HepG2 (cell line): ENCODE measurements around the gene QSOX1. TPM values are rescaled to one million over a fixed set of nuclear protein-coding genes. Genes with fewer than 3 reads are reported as not detected.

Source experiments
- ATAC-seq: fragments of 200-7000 bp; cut with Tn5 transposase; 3 replicates; pipeline ENCODE4 v1.9.1; 2020; ENCODE audit warnings: mild to moderate bottlenecking, moderate library complexity
- Bru-seq: library from RNA; stranded (reverse); fragments of 400-500 nt; gene quantifications from one replicate; lab custom pipeline; 2021; lab: Mats Ljungman, UMichigan
- BruChase-seq, 2 experiments: library from RNA; stranded (reverse); fragments of 400-500 nt; gene quantifications; one replicate each; lab custom pipeline; 2021; lab: Mats Ljungman, UMichigan
- BruUV-seq: library from RNA; stranded (reverse); fragments of 400-500 nt; replicated peaks from 2 replicates; lab custom pipeline; 2021; lab: Mats Ljungman, UMichigan
- CTCF ChIA-PET: fragments of 300-600 bp; formaldehyde crosslinking; extraction: SDS; loops from one replicate; lab custom pipeline; 2021; ENCODE audit warnings: low total read pairs, inconsistent platforms, low intra/inter-chr PET ratio; lab: Yijun Ruan, JAX
- POLR2A ChIA-PET: fragments of 350-600 bp; sonication (Branson Sonifier 250); formaldehyde crosslinking; loops from one replicate; lab custom pipeline; 2020; ENCODE audit warnings: antibody characterized with exemption, inconsistent platforms; lab: Yijun Ruan, JAX
- DNase-seq: peaks from one replicate; pipeline ENCODE4 v3.0.0-alpha.2; 2015; ENCODE audit warnings: low spot score
- FAIRE-seq: peaks from 3 replicates; lab custom pipeline; 2011; peaks lifted over from hg19 to GRCh38; lab: Jason Lieb, UNC
- H2AFZ ChIP-seq: one replicate; pipeline ENCODE4 v1.6.1; 2011; ENCODE audit warnings: low read length, inconsistent platforms
- H3K27ac ChIP-seq: fragments of 300-600 bp; 3 replicates; pipeline ENCODE4 v1.8.0; 2011; ENCODE audit warnings: mixed run types, mild to moderate bottlenecking, mixed read lengths, low read length, inconsistent platforms; ENCODE audit not compliant: insufficient read depth; ENCODE audit errors: extremely low read length
- H3K27me3 ChIP-seq, 2 experiments: fragments of 200-600 bp in 1 of 2; 2 replicates in 1 of 2; 3 replicates in 1 of 2; pipeline versions ENCODE4 v1.6.0 to v1.8.0; 2011; ENCODE audit warnings: low read length in 2 of 2, mild to moderate bottlenecking in 2 of 2, moderate library complexity in 2 of 2, inconsistent platforms in 1 of 2; ENCODE audit not compliant: insufficient read depth in 2 of 2, control insufficient read depth in 1 of 2
- H3K36me3 ChIP-seq, 2 experiments: fragments of 200-600 bp in 1 of 2; replicated peaks in 1 of 2; 2 replicates in 1 of 2; 3 replicates in 1 of 2; pipeline versions ENCODE4 v1.5.1 to v1.8.0; 2011; ENCODE audit warnings: low read length in 2 of 2, inconsistent platforms in 1 of 2; ENCODE audit not compliant: insufficient read depth in 2 of 2, control insufficient read depth in 1 of 2
- H3K4me1 ChIP-seq: 2 replicates; pipeline ENCODE4 v1.5.1; 2012; ENCODE audit warnings: low read length, inconsistent platforms; ENCODE audit not compliant: insufficient read depth
- H3K4me2 ChIP-seq: 2 replicates; pipeline ENCODE4 v1.6.0; 2011; ENCODE audit warnings: low read depth, low read length, inconsistent platforms
- H3K4me3 ChIP-seq, 3 experiments: fragments of 200-600 bp in 1 of 3; sonication (generic), shearing (Covaris generic) in 1 of 3; replicated peaks in 1 of 3; 2 replicates each; pipeline ENCODE4 v1.5.1; 2011 to 2016; ENCODE audit warnings: low read length in 3 of 3, inconsistent platforms in 2 of 3, low read depth in 2 of 3, mild to moderate bottlenecking in 2 of 3, control low read depth in 1 of 3, mixed read lengths in 1 of 3; ENCODE audit not compliant: insufficient read depth in 1 of 3
- H3K79me2 ChIP-seq: one replicate; pipeline ENCODE4 v1.6.1; 2011; ENCODE audit warnings: low read length, inconsistent platforms; ENCODE audit not compliant: insufficient read depth
- H3K9ac ChIP-seq: 2 replicates; pipeline ENCODE4 v1.6.0; 2011; ENCODE audit warnings: mild to moderate bottlenecking, low read depth, low read length, inconsistent platforms; ENCODE audit not compliant: insufficient read depth
- H3K9me3 ChIP-seq: 2 replicates; pipeline ENCODE4 v1.5.1; 2012; ENCODE audit warnings: mild to moderate bottlenecking, low read length
- H4K20me1 ChIP-seq: 2 replicates; pipeline ENCODE4 v1.6.0; 2011; ENCODE audit warnings: inconsistent platforms, mild to moderate bottlenecking, low read length, moderate library complexity; ENCODE audit not compliant: insufficient read depth
- CREM ChIP-seq, 2 experiments: sonication (generic) in 1 of 2; formaldehyde crosslinking in 1 of 2; IDR thresholded peaks; 2 replicates each; pipeline versions ENCODE4 v1.4.0 to v1.6.1; 2016 to 2020; ENCODE audit warnings: antibody characterized with exemption in 1 of 2, mild to moderate bottlenecking in 1 of 2, missing genetic modification reagents in 1 of 2
- GATA4 ChIP-seq: sonication (generic); IDR thresholded peaks from 2 replicates; pipeline ENCODE4 v1.6.1; 2016; ENCODE audit warnings: antibody characterized with exemption, low read depth, borderline replicate concordance
- KDM5B ChIP-seq: sonication (generic); formaldehyde crosslinking; IDR thresholded peaks from 2 replicates; pipeline ENCODE4 v1.4.0; 2020; ENCODE audit warnings: missing genetic modification reagents, mild to moderate bottlenecking, borderline replicate concordance
- SALL2 ChIP-seq: sonication (generic); formaldehyde crosslinking; IDR thresholded peaks from 2 replicates; pipeline ENCODE4 v1.8.1; 2023; ENCODE audit warnings: mild to moderate bottlenecking, missing genetic modification reagents, inconsistent platforms
- ZBTB20 ChIP-seq: sonication (generic); formaldehyde crosslinking; IDR thresholded peaks from 2 replicates; pipeline ENCODE4 v1.8.1; 2023; ENCODE audit warnings: missing genetic modification reagents, low read depth, mild to moderate bottlenecking, borderline replicate concordance
- ZMAT3 ChIP-seq: sonication (generic); formaldehyde crosslinking; conservative IDR thresholded peaks from 2 replicates; pipeline ENCODE4 v1.7.0; 2021; ENCODE audit warnings: missing genetic modification reagents
- ZNF18 ChIP-seq: sonication (generic); formaldehyde crosslinking; IDR thresholded peaks from 2 replicates; pipeline ENCODE4 v1.8.0; 2022; ENCODE audit warnings: mild to moderate bottlenecking, missing genetic modification reagents; ENCODE audit not compliant: insufficient replicate concordance
- ZNF225 ChIP-seq: sonication (generic); formaldehyde crosslinking; IDR thresholded peaks from 2 replicates; pipeline ENCODE4 v1.4.0; 2020; ENCODE audit warnings: mild to moderate bottlenecking, missing genetic modification reagents
- ZNF317 ChIP-seq: sonication (generic); formaldehyde crosslinking; IDR thresholded peaks from 2 replicates; pipeline ENCODE4 v1.5.0; 2020; ENCODE audit warnings: mild to moderate bottlenecking, missing genetic modification reagents
- ZNF512B ChIP-seq: sonication (generic); formaldehyde crosslinking; IDR thresholded peaks from 2 replicates; pipeline ENCODE4 v1.5.1; 2020; ENCODE audit warnings: missing genetic modification reagents, mild to moderate bottlenecking, borderline replicate concordance
- ZNF550 ChIP-seq: sonication (generic); formaldehyde crosslinking; IDR thresholded peaks from 2 replicates; pipeline ENCODE4 v1.4.0; 2020; ENCODE audit warnings: mild to moderate bottlenecking, missing genetic modification reagents, borderline replicate concordance
- WGBS: methylation state at CpG from one replicate; pipeline ENCODE4 v1.1.6; 2017; ENCODE audit warnings: low lambda C conversion rate; 5-methylcytosine and 5-hydroxymethylcytosine counted together
- in situ Hi-C: cut with HindIII; loops from 2 replicates; pipeline ENCODE4 v1.10.0; 2017; ENCODE audit warnings: low pct_unique_long_range_greater_than_20kb; ENCODE audit not compliant: extremely low pct_ligation_motif_present
- intact Hi-C: fragments of 100-400 bp; cut with micrococcal nuclease; formaldehyde crosslinking; loops from one replicate; pipeline ENCODE4 v1.10.0; 2022; ENCODE audit not compliant: unreplicated experiment
- long read RNA-seq, 2 experiments: library from RNA in 1 of 2; library from polyadenylated mRNA in 1 of 2; stranded (forward) in 1 of 2; unstranded in 1 of 2; transcript quantifications; one replicate each; pipeline ENCODE4 v2.0.0, GENCODE V29; 2019 to 2022
- polyA minus RNA-seq, 3 experiments: library from RNA; depleted of rRNA, polyadenylated mRNA; stranded (reverse); fragments of >200 nt; gene quantifications; 2 replicates each; pipeline ENCODE4 v1.2.3, GENCODE V29; 2011; ENCODE audit warnings: low replicate concordance in 1 of 3
- polyA plus RNA-seq, 8 experiments: library from polyadenylated mRNA; depleted of rRNA in 3 of 8; stranded (reverse) in 7 of 8; unstranded in 1 of 8; fragments of >200 nt; fragmentation: Illumina TruSeq in 4 of 8; extraction: Trizol in 4 of 8; gene quantifications; 2 replicates each; pipeline versions ENCODE4 v1.2.1 to v1.2.3, GENCODE V29; 2011 to 2016; ENCODE audit warnings: low read depth in 4 of 8, missing spikeins in 1 of 8, mixed read lengths in 1 of 8; ENCODE audit not compliant: insufficient read depth in 1 of 8
- total RNA-seq, 5 experiments: library from RNA; depleted of rRNA; stranded (reverse); fragments of >200 nt; fragmentation: Illumina TruSeq; extraction: Trizol; gene quantifications; 2 replicates each; pipeline ENCODE4 v1.2.3, GENCODE V29; 2016; ENCODE audit warnings: low read depth in 1 of 5

The QSOX1 gene
- total RNA-seq (2016; rRNA removed; fragmentation: Illumina TruSeq; extraction: Trizol) (2.6 and 6.8 TPM in 2 replicates), polyA plus RNA-seq (2011; rRNA removed) (40.2 and 70.2 TPM in 2 replicates), polyA minus RNA-seq (2011; rRNA and poly(A)+ RNA removed; ENCODE audit: low replicate concordance) (13.5 and 31.5 TPM in 2 replicates), Bru-seq, nascent RNA (percentile 52 among the genes with signal in this experiment), BruChase-seq, experiment 1, labeled RNA remaining after a 6-hour chase (percentile 60 among the genes with signal in this experiment), BruChase-seq, experiment 2, labeled RNA remaining after a 2-hour chase (percentile 54 among the genes with signal in this experiment)
- total RNA-seq (2016; cell fraction: cytosol; rRNA removed; fragmentation: Illumina TruSeq; extraction: Trizol; ENCODE audit: low read depth) = 0.18 and 0.20 TPM in 2 replicates
- 2.0 and 6.7 TPM in 2 replicates for total RNA-seq (2016; cell fraction: insoluble cytoplasmic fraction; rRNA removed; fragmentation: Illumina TruSeq; extraction: Trizol)
- total RNA-seq (2016; cell fraction: membrane; rRNA removed; fragmentation: Illumina TruSeq; extraction: Trizol) = 1.3 and 1.4 TPM in 2 replicates
- total RNA-seq (2016; cell fraction: nucleus; rRNA removed; fragmentation: Illumina TruSeq; extraction: Trizol) = 7.0 and 10.0 TPM in 2 replicates
- polyA plus RNA-seq (2011; cell fraction: cytosol; rRNA removed) = 44.6 and 54.0 TPM in 2 replicates
- 71.3 and 95.1 TPM in 2 replicates for polyA plus RNA-seq (2011; cell fraction: nucleus; rRNA removed)
- polyA plus RNA-seq (2012) = 58.7 and 90.3 TPM in 2 replicates
- polyA plus RNA-seq (2016; cell fraction: cytosol; fragmentation: Illumina TruSeq; extraction: Trizol; ENCODE audit: low read depth) = 0.42 and 0.75 TPM in 2 replicates
- 2.1 and 3.2 TPM in 2 replicates for polyA plus RNA-seq (2016; cell fraction: insoluble cytoplasmic fraction; fragmentation: Illumina TruSeq; extraction: Trizol; ENCODE audit: low read depth)
- 0.87 and 1.2 TPM in 2 replicates for polyA plus RNA-seq (2016; cell fraction: membrane; fragmentation: Illumina TruSeq; extraction: Trizol; ENCODE audit: low read depth)
- polyA plus RNA-seq (2016; cell fraction: nucleus; fragmentation: Illumina TruSeq; extraction: Trizol; ENCODE audit: insufficient read depth, low read depth) = 16.2 and 17.3 TPM in 2 replicates
- polyA minus RNA-seq (2011; cell fraction: cytosol; rRNA and poly(A)+ RNA removed) = 14.6 and 31.0 TPM in 2 replicates
- polyA minus RNA-seq (2011; cell fraction: nucleus; rRNA and poly(A)+ RNA removed) = 11.6 and 13.1 TPM in 2 replicates
- long read RNA-seq, experiment 1, full-length matches to known transcripts = 26 of 41 reads
- long read RNA-seq, experiment 1, partial matches to known transcripts = 7 of 41 reads
- long read RNA-seq, experiment 1, other reads (novel, unspliced or antisense) = 8 of 41 reads
- long read RNA-seq, experiment 2, full-length matches to known transcripts = 56 of 123 reads
- long read RNA-seq, experiment 2, partial matches to known transcripts = 17 of 123 reads
- long read RNA-seq, experiment 2, other reads (novel, unspliced or antisense) = 50 of 123 reads

- peak; percentile 76 for ATAC-seq
- peak within 1 kb of the TSS; percentile 48 for H3K27ac ChIP-seq
- no peaks in the 10 kb centered on the region for H3K36me3 ChIP-seq
- peaks cover 62% of the 10 kb centered on the region for H3K4me1 ChIP-seq
- no TSS peak for BruUV-seq
- FAIRE-seq = no peak
- no peaks in the 10 kb centered on the region; the same call in 1 of the 2 replicates for H4K20me1 ChIP-seq
- WGBS = 4% methylated on average over 20 of the region's 100 CpGs
- POLR2A ChIA-PET = interaction anchor here (0.6 to 1.7 kb wide), 3 partner anchors 14 to 886 kb away, joined by 3 to 6 read pairs (median 3); no protein-coding TSS in a partner anchor
- no peaks in the 10 kb centered on the region for H3K9me3 ChIP-seq
- peak within 1 kb of the TSS; percentile 98 for H3K4me2 ChIP-seq
- H3K4me3 ChIP-seq = peak within 1 kb of the TSS; percentile 65 to 88 (median 69)
- DNase-seq = peak; percentile 59
- H3K27me3 ChIP-seq = peaks cover 0 to 61% of the 10 kb centered on the region in 2 experiments; a peak in 4 of 5 replicates
- peak within 1 kb of the TSS; percentile 75 for H3K9ac ChIP-seq
- CTCF ChIA-PET = no interaction called here
- H2AFZ ChIP-seq = peak within 1 kb of the TSS; percentile 73
- H3K79me2 ChIP-seq = no peaks in the 10 kb centered on the region
- in situ Hi-C loops (no loop called here), intact Hi-C loops (loop anchor here (10.0 kb wide), 1 partner anchor 200 kb away; the partner anchor contains the start of gene CEP350)
- 0 out of 2 replicates have a peak, but pooled peaks have one; percentile 17 for TF ChIP-seq CREM (IDR thresholded peaks at IDR 0.05)
- no peak for TF ChIP-seq CREM (CRISPR knock-in tag; IDR thresholded peaks at IDR 0.05)
- TF ChIP-seq KDM5B = peak; percentile 75; the same call in 1 of the 2 replicates
- no peak for TF ChIP-seq SALL2 (CRISPR knock-in tag)
- TF ChIP-seq ZBTB20 (CRISPR knock-in tag) = no peak
- TF ChIP-seq ZMAT3 = no peak
- TF ChIP-seq ZNF550 (CRISPR knock-in tag) = no peak
- no peak for TF ChIP-seq ZNF225 (CRISPR knock-in tag)
- TF ChIP-seq ZNF512B (CRISPR knock-in tag) = 0 out of 2 replicates have a peak, but pooled peaks have one; percentile 9
- TF ChIP-seq ZNF18 (CRISPR knock-in tag) = peak; percentile 60
- TF ChIP-seq ZNF317 (CRISPR knock-in tag) = 0 out of 2 replicates have a peak, but pooled peaks have one; percentile 48
- 0 out of 2 replicates have a peak, but pooled peaks have one; percentile 29 for TF ChIP-seq GATA4
Observed at GRCh38 chr1:180154325-180155181, at the start of gene QSOX1. Gene QSOX1, plus strand, starts transcription at chr1:180154869. Its CDS starts 39 bp downstream, at chr1:180154908.
